WI38 (cell line): ENCODE data around the gene PIK3CD.

Experiments used
- H3K4me3 ChIP-seq: 2 replicates; pipeline ENCODE4 v1.5.1; 2011; ENCODE audit warnings: low read depth, mild to moderate bottlenecking, control low read depth, low read length
- CTCF ChIP-seq: IDR thresholded peaks from 2 replicates; pipeline ENCODE4 v1.5.1; 2012; ENCODE audit warnings: low read depth, mild to moderate bottlenecking, control low read depth, low read length

PIK3CD gene

DNA sequence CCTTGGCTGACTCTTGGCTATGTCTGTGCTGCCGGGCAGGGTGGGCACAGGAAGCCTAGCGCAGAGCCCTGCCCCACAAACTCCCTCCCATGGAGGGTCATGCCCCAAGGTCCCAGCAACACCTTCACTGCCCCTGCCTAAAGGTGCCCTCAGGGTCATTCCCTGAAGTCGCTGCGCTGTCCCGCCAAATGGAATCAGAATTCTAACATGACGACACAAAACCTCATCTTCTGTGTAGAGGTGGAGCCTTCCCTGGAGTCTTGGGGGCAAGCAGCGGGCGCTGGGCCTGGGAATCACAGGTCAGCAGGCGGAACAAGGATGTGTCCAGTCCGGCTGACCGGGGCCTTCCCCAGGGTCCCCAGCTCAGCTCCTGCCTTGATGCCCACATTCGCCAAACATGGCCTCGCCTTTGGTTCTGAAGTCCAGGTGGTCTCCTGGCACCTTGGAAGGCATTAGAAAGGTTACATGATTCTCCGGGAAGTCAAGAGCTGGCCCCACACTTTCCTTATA lies 45.5 kb upstream of the PIK3CD start:
- H3K4me3 ChIP-seq, result no peak overlapping the region
- TF ChIP-seq CTCF, result no peak

DNA sequence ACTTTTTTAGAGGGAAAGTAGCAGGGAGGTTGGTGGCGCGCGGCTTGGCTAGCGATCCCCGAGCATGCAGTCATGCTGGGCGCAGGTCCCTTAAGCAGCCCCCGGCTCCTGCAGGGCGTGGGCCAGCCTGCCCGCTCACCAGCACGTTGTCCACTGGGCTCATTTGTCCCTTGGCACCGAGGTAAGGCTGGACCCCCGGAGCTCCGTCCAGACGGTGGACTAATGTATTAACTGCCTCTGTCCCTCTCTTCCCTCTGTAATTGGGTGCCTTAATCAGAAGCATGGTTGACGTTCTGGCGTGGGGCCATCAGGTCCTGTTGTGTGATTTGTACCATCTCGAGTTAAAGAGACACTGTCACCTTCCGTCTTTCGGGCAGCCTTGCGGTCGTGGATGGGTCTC lies 45.1 kb upstream of the PIK3CD start:
- no peak for TF ChIP-seq CTCF
- H3K4me3 ChIP-seq, result no peak overlapping the region

GRCh38 chr1:9606948-9607347 lies 44.6 kb upstream of the PIK3CD start:
- no peak for TF ChIP-seq CTCF
- H3K4me3 ChIP-seq, result no peak overlapping the region

DNA sequence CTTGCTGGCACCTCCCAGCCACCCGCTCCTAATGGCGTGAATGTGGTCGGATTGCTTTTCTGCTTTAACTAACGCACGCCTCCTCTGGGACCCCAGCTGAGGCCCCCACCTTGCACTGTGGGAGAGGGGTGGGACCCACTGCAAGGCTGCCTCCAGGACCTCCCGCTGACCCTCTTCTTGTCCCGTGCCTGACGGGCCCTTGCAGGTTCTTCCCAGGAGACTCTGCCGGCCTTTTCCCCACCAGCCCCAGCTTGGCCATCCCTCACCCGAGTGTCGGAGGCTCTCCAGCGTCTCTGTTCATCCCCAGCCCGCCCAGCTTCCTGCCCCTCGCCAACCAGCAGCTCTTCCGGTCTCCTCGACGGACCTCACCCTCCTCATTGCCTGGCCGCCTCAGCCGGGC lies 44.2 kb upstream of the PIK3CD start:
- no peak overlapping the region for H3K4me3 ChIP-seq
- TF ChIP-seq CTCF, result no peak

GRCh38 chr1:9609998-9610397 lies 41.5 kb upstream of the PIK3CD start:
- H3K4me3 ChIP-seq, result no peak overlapping the region
- TF ChIP-seq CTCF, result no peak

DNA sequence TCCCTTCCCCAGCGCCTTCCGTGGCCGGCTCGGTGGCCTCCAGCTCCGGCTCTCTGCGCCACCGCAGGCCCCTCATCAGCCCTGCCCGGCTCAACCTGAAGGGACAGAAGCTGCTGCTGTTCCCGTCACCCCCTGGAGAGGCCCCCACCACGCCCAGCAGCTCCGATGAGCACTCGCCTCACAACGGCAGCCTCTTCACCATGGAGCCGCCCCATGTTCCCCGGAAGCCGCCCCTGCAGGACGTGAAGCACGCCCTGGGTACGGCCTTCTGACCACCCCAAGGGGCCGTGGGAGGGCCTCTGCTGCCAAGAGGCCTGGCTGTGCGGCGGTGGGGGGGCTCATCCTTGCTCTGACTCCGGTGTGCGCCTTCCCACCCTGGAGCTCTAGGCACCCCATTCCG lies 41.0 kb upstream of the PIK3CD start:
- TF ChIP-seq CTCF, result no peak

GRCh38 chr1:9611716-9612115 lies 39.8 kb upstream of the PIK3CD start:
- no peak overlapping the region for H3K4me3 ChIP-seq
- TF ChIP-seq CTCF, result no peak

More for the DNA sequence above, 41.0 kb upstream of the PIK3CD start:
- H3K4me3 ChIP-seq, result no peak overlapping the region
